HEK293 (cell line): ENCODE results near the gene URAD.

ENCODE experiments used
- CTCF ChIA-PET: fragments of 350-600 bp; formaldehyde crosslinking; extraction: SDS; loops from one replicate; lab custom pipeline; 2021; ENCODE audit warnings: antibody characterized with exemption; lab: Yijun Ruan, JAX
- POLR2A ChIA-PET: fragments of 300-600 bp; formaldehyde crosslinking; extraction: SDS; loops from one replicate; lab custom pipeline; 2020; ENCODE audit warnings: antibody characterized with exemption, inconsistent platforms; lab: Yijun Ruan, JAX
- H3K27ac ChIP-seq: fragments of 200-500 bp; sonication (Bioruptor generic); 2 replicates; pipeline ENCODE4 v1.5.1; 2014; ENCODE audit warnings: low read depth, low read length, control low read depth, inconsistent platforms; ENCODE audit errors: extremely low read depth
- H3K36me3 ChIP-seq, 2 experiments: fragments of 200-500 bp in 1 of 2; sonication (Bioruptor generic) in 1 of 2; 1 replicate in 1 of 2; 2 replicates in 1 of 2; pipeline ENCODE4 v1.5.1; 2014 to 2017; ENCODE audit warnings: inconsistent platforms in 2 of 2, low read length in 2 of 2; ENCODE audit not compliant: control insufficient read depth in 2 of 2, insufficient read depth in 1 of 2
- H3K4me1 ChIP-seq: fragments of 200-500 bp; sonication (Bioruptor generic); 2 replicates; pipeline ENCODE4 v1.5.1; 2014; ENCODE audit warnings: mild to moderate bottlenecking, low read length, inconsistent platforms; ENCODE audit not compliant: control insufficient read depth, insufficient read depth
- H3K4me3 ChIP-seq: 2 replicates; pipeline ENCODE4 v1.5.1; 2011; ENCODE audit warnings: low read depth, mild to moderate bottlenecking, control low read depth, low read length, moderate library complexity
- H3K9me3 ChIP-seq: fragments of 200-500 bp; sonication (Bioruptor generic); 2 replicates; pipeline ENCODE4 v1.5.1; 2014; ENCODE audit warnings: low read depth, low read length, inconsistent platforms; ENCODE audit not compliant: control insufficient read depth, insufficient read depth
- BCL11A ChIP-seq: fragments of 450-650 bp; formaldehyde crosslinking; IDR thresholded peaks from 2 replicates; pipeline ENCODE4 v1.5.1; 2016; ENCODE audit warnings: low read depth, missing biosample characterization, missing genetic modification characterization
- HOXA7 ChIP-seq: sonication (generic); formaldehyde crosslinking; IDR thresholded peaks from 2 replicates; pipeline ENCODE4 v1.8.1; 2022; ENCODE audit warnings: missing genetic modification reagents, borderline replicate concordance
- HOXC10 ChIP-seq: sonication (generic); formaldehyde crosslinking; IDR thresholded peaks from 2 replicates; pipeline ENCODE4 v1.8.1; 2023; ENCODE audit warnings: mild to moderate bottlenecking, missing genetic modification reagents
- KLF16 ChIP-seq: fragments of 450-650 bp; formaldehyde crosslinking; IDR thresholded peaks from 2 replicates; pipeline ENCODE4 v1.5.1; 2017; ENCODE audit warnings: missing biosample characterization, missing genetic modification characterization
- TRIM28 ChIP-seq: IDR thresholded peaks from 2 replicates; pipeline ENCODE4 v1.6.1; 2011; ENCODE audit warnings: low read length, control low read depth, borderline replicate concordance
- ZIC2 ChIP-seq: fragments of 450-650 bp; formaldehyde crosslinking; IDR thresholded peaks from 2 replicates; pipeline ENCODE4 v1.5.1; 2016; ENCODE audit warnings: missing biosample characterization, missing genetic modification characterization
- ZNF121 ChIP-seq: fragments of 450-650 bp; formaldehyde crosslinking; IDR thresholded peaks from 2 replicates; pipeline ENCODE4 v1.5.1; 2016; ENCODE audit warnings: missing biosample characterization, missing genetic modification characterization
- ZNF132 ChIP-seq: fragments of 450-650 bp; formaldehyde crosslinking; IDR thresholded peaks from 2 replicates; pipeline ENCODE4 v1.5.1; 2017; ENCODE audit warnings: missing biosample characterization, missing genetic modification characterization, borderline replicate concordance
- ZNF146 ChIP-seq: fragments of 450-650 bp; formaldehyde crosslinking; IDR thresholded peaks from 2 replicates; pipeline ENCODE4 v1.5.1; 2016; ENCODE audit warnings: missing biosample characterization, missing genetic modification characterization
- ZNF174 ChIP-seq: fragments of 450-650 bp; formaldehyde crosslinking; IDR thresholded peaks from 2 replicates; pipeline ENCODE4 v1.5.0; 2017; ENCODE audit warnings: missing biosample characterization, mild to moderate bottlenecking, missing genetic modification characterization
- ZNF214 ChIP-seq: fragments of 450-650 bp; formaldehyde crosslinking; IDR thresholded peaks from 2 replicates; pipeline ENCODE4 v1.5.1; 2017; ENCODE audit warnings: missing biosample characterization, mild to moderate bottlenecking, missing genetic modification characterization, borderline replicate concordance
- ZNF521 ChIP-seq: fragments of 450-650 bp; formaldehyde crosslinking; IDR thresholded peaks from 2 replicates; pipeline ENCODE4 v1.5.1; 2017; ENCODE audit warnings: missing biosample characterization, mild to moderate bottlenecking, missing genetic modification characterization
- ZNF530 ChIP-seq: fragments of 450-650 bp; formaldehyde crosslinking; IDR thresholded peaks from 2 replicates; pipeline ENCODE4 v1.5.1; 2016; ENCODE audit warnings: low read depth, missing biosample characterization, missing genetic modification characterization
- ZNF677 ChIP-seq: fragments of 450-650 bp; IDR thresholded peaks from 2 replicates; pipeline ENCODE4 v1.5.0; 2018; ENCODE audit warnings: missing biosample characterization, mild to moderate bottlenecking, missing genetic modification characterization, moderate library complexity
- TF ChIP-seq, protein P1 (sequence below): fragments of 450-650 bp; formaldehyde crosslinking; IDR thresholded peaks from 2 replicates; pipeline ENCODE4 v1.5.1; 2016; ENCODE audit warnings: missing biosample characterization, missing genetic modification characterization
- TF ChIP-seq, protein P2 (sequence below): fragments of 450-650 bp; formaldehyde crosslinking; conservative IDR thresholded peaks from 2 replicates; pipeline ENCODE4 v1.5.1; 2016; ENCODE audit warnings: low read depth, missing biosample characterization, missing genetic modification characterization
- TF ChIP-seq, protein P3 (sequence below): fragments of 450-650 bp; formaldehyde crosslinking; IDR thresholded peaks from 2 replicates; pipeline ENCODE4 v1.5.1; 2016; ENCODE audit warnings: missing biosample characterization, missing genetic modification characterization
- TF ChIP-seq, protein P4 (sequence below): fragments of 450-650 bp; formaldehyde crosslinking; IDR thresholded peaks from 2 replicates; pipeline ENCODE4 v1.5.1; 2016; ENCODE audit warnings: missing biosample characterization, missing genetic modification characterization
- TF ChIP-seq, protein P5 (sequence below): fragments of 450-650 bp; formaldehyde crosslinking; IDR thresholded peaks from 2 replicates; pipeline ENCODE4 v1.5.1; 2016; ENCODE audit warnings: missing biosample characterization, missing genetic modification characterization

Gene URAD

DNA sequence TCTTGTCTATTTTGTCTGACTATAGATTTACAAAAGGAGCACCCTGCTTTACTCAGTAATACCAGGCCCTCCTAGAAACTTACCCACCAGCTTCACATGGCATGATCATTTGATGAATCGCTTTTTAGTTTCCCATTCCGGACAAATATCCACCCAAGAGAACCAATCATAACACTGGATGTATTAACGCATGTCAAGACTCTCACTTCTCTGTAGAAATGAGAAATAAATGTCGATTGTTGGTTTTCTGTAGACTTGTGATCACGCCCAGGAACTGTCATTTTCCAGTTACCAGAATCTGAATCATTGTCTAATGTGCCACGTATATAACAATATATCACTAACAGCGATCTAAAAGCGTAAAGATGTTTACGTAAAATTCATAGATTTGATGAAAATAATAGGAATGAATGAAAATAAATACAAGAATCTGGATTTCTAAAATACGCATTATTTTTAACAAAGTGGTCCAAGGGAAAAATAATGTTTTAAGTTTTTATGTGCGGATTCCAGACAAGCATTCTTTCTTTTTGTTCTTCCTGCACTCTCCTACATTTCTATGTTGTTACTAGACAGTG lies 33.4 kb downstream of the URAD start (continued):
- TF ChIP-seq, protein P1, sequence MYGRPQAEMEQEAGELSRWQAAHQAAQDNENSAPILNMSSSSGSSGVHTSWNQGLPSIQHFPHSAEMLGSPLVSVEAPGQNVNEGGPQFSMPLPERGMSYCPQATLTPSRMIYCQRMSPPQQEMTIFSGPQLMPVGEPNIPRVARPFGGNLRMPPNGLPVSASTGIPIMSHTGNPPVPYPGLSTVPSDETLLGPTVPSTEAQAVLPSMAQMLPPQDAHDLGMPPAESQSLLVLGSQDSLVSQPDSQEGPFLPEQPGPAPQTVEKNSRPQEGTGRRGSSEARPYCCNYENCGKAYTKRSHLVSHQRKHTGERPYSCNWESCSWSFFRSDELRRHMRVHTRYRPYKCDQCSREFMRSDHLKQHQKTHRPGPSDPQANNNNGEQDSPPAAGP (tag by site-specific recombination), result no peak
- TF ChIP-seq ZNF121 (tag by site-specific recombination), result no peak
- no peak for TF ChIP-seq TRIM28
- TF ChIP-seq ZNF174 (tag by site-specific recombination), result no peak
- TF ChIP-seq BCL11A (tag by site-specific recombination), result no peak
- TF ChIP-seq, protein P2, sequence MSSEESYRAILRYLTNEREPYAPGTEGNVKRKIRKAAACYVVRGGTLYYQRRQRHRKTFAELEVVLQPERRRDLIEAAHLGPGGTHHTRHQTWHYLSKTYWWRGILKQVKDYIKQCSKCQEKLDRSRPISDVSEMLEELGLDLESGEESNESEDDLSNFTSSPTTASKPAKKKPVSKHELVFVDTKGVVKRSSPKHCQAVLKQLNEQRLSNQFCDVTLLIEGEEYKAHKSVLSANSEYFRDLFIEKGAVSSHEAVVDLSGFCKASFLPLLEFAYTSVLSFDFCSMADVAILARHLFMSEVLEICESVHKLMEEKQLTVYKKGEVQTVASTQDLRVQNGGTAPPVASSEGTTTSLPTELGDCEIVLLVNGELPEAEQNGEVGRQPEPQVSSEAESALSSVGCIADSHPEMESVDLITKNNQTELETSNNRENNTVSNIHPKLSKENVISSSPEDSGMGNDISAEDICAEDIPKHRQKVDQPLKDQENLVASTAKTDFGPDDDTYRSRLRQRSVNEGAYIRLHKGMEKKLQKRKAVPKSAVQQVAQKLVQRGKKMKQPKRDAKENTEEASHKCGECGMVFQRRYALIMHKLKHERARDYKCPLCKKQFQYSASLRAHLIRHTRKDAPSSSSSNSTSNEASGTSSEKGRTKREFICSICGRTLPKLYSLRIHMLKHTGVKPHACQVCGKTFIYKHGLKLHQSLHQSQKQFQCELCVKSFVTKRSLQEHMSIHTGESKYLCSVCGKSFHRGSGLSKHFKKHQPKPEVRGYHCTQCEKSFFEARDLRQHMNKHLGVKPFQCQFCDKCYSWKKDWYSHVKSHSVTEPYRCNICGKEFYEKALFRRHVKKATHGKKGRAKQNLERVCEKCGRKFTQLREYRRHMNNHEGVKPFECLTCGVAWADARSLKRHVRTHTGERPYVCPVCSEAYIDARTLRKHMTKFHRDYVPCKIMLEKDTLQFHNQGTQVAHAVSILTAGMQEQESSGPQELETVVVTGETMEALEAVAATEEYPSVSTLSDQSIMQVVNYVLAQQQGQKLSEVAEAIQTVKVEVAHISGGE (tag by site-specific recombination), result no peak
- no peak for TF ChIP-seq ZNF530
- no peak for TF ChIP-seq ZNF677 (tag by site-specific recombination)
- no peak for TF ChIP-seq ZNF146 (tag by site-specific recombination)

DNA sequence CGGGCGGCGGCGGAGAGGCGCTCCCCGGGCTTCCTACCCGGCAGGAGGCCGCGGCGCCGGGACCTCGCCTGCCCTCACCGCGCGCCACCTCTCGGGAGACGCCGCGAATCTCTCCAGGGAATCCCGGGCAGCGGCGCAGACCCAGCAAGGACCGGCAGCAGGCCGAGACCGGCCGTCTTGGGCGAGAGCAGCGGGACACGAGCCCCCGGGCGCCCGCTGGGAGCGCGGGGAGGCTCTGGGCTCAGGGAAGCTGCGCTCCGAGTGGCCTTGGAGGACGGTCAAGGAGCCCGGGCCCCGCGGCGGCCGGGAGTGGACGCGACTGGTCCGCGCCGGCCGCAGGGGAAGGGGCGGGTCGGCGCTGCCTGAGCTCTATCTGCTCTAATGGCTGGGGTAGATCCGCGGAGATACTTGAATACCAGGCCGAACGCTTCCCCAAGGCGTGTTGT lies 34.1 kb downstream of the URAD start:
- H3K27ac ChIP-seq, result no peak overlapping the region
- H3K4me1 ChIP-seq, result no peaks in the 10 kb centered on the region; the same call in 1 of the 2 replicates
- CTCF ChIA-PET, result interaction anchor here (0.6 to 13.6 kb wide), 25 partner anchors 9 to 1056 kb away, joined by 3 to 206 read pairs (median 4); no protein-coding TSS in a partner anchor
- POLR2A ChIA-PET, result interaction anchor here (1.2 kb wide), 2 partner anchors 85 to 128 kb away, joined by 3 to 4 read pairs; no protein-coding TSS in a partner anchor
- no peaks in the 10 kb centered on the region for H3K36me3 ChIP-seq
- no peaks in the 10 kb centered on the region for H3K9me3 ChIP-seq
- peak overlapping the region; percentile 12; the same call in 1 of the 2 replicates for H3K4me3 ChIP-seq
- no peak for TF ChIP-seq ZNF132 (tag by site-specific recombination)
- no peak for TF ChIP-seq ZNF521
- TF ChIP-seq, protein P3, sequence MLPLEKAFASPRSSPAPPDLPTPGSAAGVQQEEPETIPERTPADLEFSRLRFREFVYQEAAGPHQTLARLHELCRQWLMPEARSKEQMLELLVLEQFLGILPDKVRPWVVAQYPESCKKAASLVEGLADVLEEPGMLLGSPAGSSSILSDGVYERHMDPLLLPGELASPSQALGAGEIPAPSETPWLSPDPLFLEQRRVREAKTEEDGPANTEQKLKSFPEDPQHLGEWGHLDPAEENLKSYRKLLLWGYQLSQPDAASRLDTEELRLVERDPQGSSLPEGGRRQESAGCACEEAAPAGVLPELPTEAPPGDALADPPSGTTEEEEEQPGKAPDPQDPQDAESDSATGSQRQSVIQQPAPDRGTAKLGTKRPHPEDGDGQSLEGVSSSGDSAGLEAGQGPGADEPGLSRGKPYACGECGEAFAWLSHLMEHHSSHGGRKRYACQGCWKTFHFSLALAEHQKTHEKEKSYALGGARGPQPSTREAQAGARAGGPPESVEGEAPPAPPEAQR (tag by site-specific recombination), result no peak
- TF ChIP-seq, protein P4, sequence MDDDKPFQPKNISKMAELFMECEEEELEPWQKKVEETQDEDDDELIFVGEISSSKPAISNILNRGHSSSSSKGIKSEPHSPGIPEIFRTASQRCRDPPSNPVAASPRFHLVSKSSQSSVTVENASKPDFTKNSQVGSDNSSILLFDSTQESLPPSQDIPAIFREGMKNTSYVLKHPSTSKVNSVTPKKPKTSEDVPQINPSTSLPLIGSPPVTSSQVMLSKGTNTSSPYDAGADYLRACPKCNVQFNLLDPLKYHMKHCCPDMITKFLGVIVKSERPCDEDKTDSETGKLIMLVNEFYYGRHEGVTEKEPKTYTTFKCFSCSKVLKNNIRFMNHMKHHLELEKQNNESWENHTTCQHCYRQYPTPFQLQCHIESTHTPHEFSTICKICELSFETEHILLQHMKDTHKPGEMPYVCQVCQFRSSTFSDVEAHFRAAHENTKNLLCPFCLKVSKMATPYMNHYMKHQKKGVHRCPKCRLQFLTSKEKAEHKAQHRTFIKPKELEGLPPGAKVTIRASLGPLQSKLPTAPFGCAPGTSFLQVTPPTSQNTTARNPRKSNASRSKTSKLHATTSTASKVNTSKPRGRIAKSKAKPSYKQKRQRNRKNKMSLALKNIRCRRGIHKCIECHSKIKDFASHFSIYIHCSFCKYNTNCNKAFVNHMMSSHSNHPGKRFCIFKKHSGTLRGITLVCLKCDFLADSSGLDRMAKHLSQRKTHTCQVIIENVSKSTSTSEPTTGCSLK (tag by site-specific recombination), result no peak
- no peak for TF ChIP-seq HOXA7
- TF ChIP-seq HOXC10 (CRISPR knock-in tag), result no peak
- no peak for TF ChIP-seq ZNF214 (tag by site-specific recombination)
- TF ChIP-seq ZIC2 (tag by site-specific recombination), result no peak
- TF ChIP-seq KLF16, result no peak
- TF ChIP-seq, protein P5, sequence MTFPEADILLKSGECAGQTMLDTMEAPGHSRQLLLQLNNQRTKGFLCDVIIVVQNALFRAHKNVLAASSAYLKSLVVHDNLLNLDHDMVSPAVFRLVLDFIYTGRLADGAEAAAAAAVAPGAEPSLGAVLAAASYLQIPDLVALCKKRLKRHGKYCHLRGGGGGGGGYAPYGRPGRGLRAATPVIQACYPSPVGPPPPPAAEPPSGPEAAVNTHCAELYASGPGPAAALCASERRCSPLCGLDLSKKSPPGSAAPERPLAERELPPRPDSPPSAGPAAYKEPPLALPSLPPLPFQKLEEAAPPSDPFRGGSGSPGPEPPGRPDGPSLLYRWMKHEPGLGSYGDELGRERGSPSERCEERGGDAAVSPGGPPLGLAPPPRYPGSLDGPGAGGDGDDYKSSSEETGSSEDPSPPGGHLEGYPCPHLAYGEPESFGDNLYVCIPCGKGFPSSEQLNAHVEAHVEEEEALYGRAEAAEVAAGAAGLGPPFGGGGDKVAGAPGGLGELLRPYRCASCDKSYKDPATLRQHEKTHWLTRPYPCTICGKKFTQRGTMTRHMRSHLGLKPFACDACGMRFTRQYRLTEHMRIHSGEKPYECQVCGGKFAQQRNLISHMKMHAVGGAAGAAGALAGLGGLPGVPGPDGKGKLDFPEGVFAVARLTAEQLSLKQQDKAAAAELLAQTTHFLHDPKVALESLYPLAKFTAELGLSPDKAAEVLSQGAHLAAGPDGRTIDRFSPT, result no peak
- TF ChIP-seq, all 188 proteins: peak for 0
